ENCODE data around the gene HRH2.

The HRH2 gene

DNA sequence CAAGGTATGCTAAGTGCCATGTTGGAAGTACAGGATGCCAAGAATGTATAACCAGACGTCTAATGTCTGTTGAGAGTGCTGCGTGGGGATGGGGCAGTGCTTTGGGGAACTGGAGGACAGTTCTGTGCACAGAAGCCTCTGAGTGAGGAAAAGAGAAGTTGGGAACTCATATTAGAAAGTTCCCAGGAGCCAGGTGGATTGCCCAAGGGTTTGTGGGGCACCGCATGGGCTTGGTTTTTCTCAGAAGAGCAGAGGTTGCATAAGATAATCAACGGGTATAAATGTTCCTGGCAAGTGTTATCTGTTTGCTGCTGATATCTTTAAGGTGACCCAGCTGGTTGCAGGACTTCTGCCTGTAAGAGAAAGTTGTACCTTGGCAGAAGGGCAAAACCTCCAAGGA is 13.1 kb downstream of the HRH2 start:
- no peak for TF ChIP-seq CTCF (IDR thresholded peaks at IDR 0.05; ENCODE audit: insufficient read depth, low read length, poor library complexity, severe bottlenecking)
- Histone ChIP-seq H3K4me3 (replicated peaks; ENCODE audit: low read depth, low read length) (no peak overlapping the region), H3K36me3 (ENCODE audit: control insufficient read depth, insufficient read depth, low read length) (no peaks in the 10 kb centered on the region), H3K27me3 (replicated peaks; ENCODE audit: control insufficient read depth, insufficient read depth, low read length) (peaks cover 1% of the 10 kb centered on the region)
- DNase-seq (ENCODE audit: extremely low read depth, insufficient read length), result no peak

DNA sequence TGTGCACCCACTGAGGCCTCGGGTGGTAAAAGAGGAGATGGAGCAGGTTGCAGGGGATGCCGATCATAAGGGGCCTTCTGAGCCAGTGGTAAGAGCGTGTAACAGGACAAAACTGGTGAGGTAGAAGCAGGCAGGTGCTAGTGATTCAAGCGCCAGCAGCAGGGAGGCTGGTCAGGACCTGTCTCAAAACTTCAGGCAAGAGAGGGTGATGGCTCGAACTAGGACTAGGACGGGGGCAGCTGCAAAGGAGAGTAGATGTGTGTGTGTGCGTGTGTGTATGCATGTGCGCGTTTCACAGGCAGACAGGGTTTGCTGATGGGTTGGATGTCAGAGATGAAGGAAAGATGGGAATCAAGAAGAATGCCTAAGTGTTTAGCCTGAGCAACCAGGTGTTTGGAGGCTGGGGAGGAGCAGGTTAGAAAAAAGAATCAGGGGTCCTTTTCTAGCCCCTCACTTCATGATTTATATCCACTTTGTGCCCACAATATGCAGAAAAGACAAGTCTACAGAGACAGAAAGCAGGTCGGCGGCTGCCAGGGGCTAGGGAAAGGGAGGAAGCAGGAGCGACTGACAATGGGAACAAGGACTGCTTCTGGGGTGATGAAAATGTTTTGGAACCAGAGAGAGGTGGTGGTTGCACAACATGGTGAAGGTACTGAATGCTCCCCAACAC is 15.2 kb downstream of the HRH2 start:
- Histone ChIP-seq H3K36me3 (ENCODE audit: control insufficient read depth, insufficient read depth, low read length) (no peaks in the 10 kb centered on the region), H3K4me3 (replicated peaks; ENCODE audit: low read depth, low read length) (no peak overlapping the region), H3K27me3 (replicated peaks; ENCODE audit: control insufficient read depth, insufficient read depth, low read length) (peaks cover 1% of the 10 kb centered on the region)
- no peak for TF ChIP-seq CTCF (IDR thresholded peaks at IDR 0.05; ENCODE audit: insufficient read depth, low read length, poor library complexity, severe bottlenecking)
- no peak for DNase-seq (ENCODE audit: extremely low read depth, insufficient read length)

DNA sequence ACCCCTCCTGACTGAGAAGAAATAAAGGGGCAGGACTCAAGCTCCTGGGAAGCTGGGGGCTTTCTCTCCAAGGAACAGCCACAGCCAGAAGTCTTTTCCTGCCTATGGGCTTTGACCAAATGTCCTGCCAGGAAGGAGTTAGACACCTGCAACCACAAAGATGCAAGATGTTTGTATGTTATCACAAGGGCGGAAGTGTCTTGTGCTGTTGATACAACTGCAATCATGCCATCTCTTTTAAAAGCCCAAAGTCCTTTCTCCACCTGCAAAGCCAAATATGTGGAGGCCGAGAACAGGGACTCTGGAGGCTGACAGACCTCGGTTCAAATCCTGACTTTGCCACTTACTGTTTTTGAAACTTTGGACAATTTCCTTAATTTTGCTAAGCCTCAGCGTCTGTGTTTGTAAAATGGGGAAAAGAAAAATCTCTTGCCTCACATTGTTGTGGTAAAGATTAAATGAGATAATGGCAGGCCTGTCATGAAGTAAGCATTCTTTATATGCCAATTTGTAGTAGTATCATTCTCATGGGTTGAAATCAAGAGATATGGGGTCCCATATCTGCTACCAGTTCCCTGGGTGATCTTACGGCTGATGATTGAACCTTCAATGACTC is 17.0 kb downstream of the HRH2 start:
- Histone ChIP-seq H3K36me3 (ENCODE audit: control insufficient read depth, insufficient read depth, low read length) (no peaks in the 10 kb centered on the region), H3K27me3 (replicated peaks; ENCODE audit: control insufficient read depth, insufficient read depth, low read length) (peaks cover 1% of the 10 kb centered on the region), H3K4me3 (replicated peaks; ENCODE audit: low read depth, low read length) (no peak overlapping the region)
- no peak for TF ChIP-seq CTCF (IDR thresholded peaks at IDR 0.05; ENCODE audit: insufficient read depth, low read length, poor library complexity, severe bottlenecking)
- no peak for DNase-seq (ENCODE audit: extremely low read depth, insufficient read length)

DNA sequence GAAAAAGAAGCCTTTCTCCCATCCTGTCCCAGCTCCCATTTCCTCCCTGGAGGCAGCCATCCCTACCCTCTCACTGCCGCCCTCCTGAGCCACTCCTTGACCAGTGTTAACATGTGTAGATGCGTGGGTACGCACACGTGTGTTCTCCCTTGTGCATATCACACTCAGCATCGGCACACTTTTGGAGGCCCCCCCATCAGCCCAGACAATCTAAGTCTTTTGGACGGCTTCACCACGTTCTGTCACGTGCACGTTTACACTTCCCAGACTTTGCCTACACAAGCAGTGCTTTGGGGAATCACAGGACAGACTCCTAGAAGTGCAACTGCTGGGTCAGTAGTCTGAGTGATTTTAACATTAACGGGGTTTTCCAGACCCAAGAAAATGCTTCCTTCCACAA is 18.0 kb downstream of the HRH2 start:
- no peak overlapping the region for H3K4me3 ChIP-seq (replicated peaks; ENCODE audit: low read depth, low read length)
- DNase-seq (ENCODE audit: extremely low read depth, insufficient read length), result no peak
- no peaks in the 10 kb centered on the region for H3K36me3 ChIP-seq (ENCODE audit: control insufficient read depth, insufficient read depth, low read length)
- no peaks in the 10 kb centered on the region; the same call in 1 of the 2 replicates for H3K27me3 ChIP-seq (replicated peaks; ENCODE audit: control insufficient read depth, insufficient read depth, low read length)
- no peak for TF ChIP-seq CTCF (IDR thresholded peaks at IDR 0.05; ENCODE audit: insufficient read depth, low read length, poor library complexity, severe bottlenecking)

DNA sequence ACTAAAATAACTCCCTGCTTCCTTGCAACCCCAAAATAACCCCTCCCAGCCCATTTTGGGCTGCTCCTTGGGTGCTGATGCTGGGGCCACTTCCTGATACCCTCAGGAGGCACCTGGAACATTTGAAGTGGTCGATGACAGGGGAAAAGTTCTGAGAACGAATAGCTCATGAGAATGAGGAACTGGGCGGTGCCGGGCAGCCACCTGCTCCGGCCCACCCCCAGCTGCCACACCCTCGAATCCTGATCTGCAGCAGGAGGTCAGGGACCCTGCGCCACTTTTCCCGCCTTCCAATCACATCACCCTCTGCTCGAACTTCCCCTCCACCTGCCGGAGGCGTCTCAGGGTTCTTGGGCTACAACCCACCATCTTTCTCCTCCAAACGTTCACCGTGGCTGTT is 19.7 kb downstream of the HRH2 start:
- no peak for TF ChIP-seq CTCF (IDR thresholded peaks at IDR 0.05; ENCODE audit: insufficient read depth, low read length, poor library complexity, severe bottlenecking)
- no peak for DNase-seq (ENCODE audit: extremely low read depth, insufficient read length)
- no peaks in the 10 kb centered on the region; the same call in 1 of the 2 replicates for H3K27me3 ChIP-seq (replicated peaks; ENCODE audit: control insufficient read depth, insufficient read depth, low read length)
- H3K36me3 ChIP-seq (ENCODE audit: control insufficient read depth, insufficient read depth, low read length), result no peaks in the 10 kb centered on the region
- H3K4me3 ChIP-seq (replicated peaks; ENCODE audit: low read depth, low read length), result no peak overlapping the region

Measured in GM06990 (cell line).